ENCODE data around the gene CFAP74.
"Not testable (repeated sequence)": the region's sequence is repeated elsewhere in the genome, so short reads cannot be mapped to it uniquely, and the experiment has no call there.

CFAP74 gene

DNA sequence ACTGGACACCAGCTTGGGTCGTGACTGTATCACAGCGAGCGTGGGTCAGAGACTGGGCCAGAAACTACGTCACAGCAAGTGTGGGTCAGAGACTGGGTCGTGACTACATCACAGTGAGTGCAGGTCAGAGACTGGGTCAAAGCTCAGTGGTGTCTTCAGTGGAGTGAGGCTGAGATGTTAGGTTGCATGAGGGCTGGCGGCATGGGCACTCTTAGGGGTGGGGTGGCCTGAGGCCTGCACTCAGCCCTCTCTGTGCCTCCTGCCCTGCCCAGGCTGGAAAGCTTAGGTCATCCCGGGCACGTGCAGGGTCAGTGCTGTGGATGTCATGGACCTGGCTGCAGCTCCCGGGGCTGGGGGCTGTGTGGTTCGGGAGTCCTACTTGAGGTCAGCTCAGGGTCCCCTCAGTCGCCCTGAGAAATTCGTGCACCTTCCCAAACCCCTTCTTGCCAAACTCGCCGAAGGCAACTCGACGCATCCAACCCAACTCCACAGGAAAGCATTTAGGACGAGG lies 19.0 kb downstream of the CFAP74 start:
- no peak for DNase-seq

DNA sequence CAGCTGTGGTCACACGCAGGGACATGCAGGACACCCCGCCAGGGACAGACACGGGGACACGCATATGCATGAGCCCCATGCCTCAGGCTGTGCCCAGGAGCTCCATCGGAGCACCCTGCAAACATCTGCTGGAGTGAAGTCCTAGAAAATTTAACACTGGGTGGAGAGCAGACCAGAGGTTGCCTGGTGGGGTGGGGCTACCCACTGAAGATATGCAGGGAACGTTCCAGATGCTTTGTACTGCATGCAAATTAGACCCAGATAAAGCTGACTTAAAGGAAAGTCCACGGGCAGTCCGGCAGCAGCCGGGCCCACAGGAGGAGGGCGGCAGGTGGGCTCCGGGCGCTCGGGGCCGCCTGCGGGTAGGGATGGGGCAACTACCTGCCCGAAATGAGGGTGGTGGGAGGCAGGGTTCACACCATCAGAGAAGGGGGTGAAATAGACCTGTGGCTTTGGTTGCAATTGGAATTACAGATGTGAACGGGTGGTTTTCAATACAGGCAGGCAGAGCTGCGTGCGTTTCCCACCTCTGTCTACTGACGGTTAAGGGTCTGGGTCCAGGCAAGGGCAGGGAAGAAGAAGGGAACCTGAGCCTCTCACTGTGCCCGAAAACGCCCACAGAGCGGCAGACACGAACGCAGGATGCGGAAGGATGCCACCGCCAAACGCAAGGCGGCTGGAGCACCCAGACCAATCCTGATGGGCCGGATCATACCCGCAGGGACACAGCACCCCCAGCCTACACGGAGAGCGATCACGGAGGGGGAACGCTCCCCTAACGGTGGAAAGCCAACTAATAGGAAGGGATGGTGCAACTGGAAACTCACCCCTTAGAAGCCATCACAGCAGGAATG lies 21.0 kb downstream of the CFAP74 start:
- no peak for DNase-seq

- DNase-seq: not testable (repeated sequence)
Measured at GRCh38 chr1:1981631-1982327, 21.8 kb downstream of the CFAP74 start.

DNA sequence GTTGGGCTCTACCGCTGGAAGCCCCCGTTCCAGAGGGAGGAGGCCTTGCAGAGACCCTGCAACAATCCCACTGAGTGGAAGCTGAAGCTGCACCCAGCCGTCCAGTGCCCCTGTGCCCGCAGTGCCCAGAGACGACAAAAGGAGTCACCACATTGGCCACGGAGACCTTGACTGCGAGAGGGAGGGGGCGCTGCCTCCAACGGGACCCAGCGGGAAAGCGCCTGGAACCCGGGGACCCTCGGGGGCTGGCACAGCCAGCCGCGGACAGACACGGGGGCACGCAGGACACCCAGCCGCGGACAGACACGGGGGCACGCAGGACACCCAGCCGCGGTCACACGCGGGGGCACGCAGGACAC lies 22.5 kb downstream of the CFAP74 start:
- no peak for DNase-seq

DNA sequence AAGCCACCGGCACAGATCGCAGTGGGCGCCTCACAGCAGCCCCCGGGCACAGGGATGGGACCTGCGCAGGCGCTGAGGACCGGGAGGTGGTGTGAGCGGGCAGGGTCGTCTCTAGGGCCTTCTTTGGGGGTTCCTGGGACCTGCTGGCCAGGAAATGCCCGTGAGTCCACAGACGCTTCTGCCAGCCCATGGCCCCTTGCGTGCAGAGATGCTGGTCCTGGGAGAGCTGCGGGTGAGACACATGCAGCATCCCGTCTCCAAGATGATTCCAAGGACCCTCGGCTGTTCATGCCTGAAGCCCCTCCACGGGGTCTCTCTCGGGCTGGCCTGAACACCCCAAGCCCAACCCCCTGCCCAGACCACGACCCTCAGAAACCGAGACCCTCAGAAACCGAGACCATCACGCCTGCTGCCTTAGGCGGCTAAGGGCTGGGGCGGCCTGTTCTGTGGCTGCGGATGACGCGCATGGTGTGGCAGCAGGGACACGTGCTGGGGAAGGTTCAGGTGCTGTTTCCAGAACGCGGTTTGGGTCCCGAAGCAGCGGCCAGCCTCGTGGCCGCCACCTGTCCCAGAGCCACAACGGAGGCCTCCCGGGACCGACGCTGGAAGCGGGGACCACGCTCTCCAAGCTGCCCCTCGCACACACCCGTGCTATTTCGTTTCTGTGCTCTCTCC lies 23.0 kb downstream of the CFAP74 start:
- DNase-seq: no peak

DNA sequence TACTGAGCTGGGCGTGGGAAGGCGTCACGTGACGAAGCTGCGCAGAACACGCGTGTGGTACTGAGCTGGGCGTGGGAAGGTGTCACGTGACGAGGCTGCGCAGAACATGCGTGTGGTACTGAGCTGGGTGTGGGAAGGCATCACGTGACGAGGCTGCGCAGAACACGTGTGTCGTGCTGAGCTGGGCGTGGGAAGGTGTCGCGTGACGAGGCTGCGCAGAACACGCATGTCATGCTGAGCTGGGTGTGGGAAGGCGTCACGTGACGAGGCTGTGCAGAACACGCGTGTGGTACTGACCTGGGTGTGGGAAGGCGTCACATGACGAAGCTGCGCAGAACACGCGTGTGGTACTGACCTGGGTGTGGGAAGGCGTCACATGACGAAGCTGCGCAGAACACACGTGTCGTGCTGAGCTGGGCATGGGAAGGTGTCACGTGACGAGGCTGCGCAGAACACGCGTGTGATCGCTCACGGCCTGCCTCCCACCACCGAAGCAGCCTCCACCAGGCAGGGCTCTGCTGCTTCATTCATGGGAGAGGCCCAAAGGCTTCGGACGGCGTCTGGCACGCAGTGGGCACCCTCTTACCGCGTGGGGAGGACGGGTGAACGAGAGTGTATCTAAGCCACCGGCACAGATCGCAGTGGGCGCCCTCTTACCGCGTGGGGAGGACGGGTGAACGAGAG lies 24.0 kb downstream of the CFAP74 start:
- DNase-seq: no peak

GRCh38 chr1:1978690-1979481 lies 24.7 kb downstream of the CFAP74 start:
- not testable (repeated sequence) for DNase-seq

- no peak for DNase-seq
Measured at GRCh38 chr1:1978108-1978507, 25.5 kb downstream of the CFAP74 start.

GRCh38 chr1:1976031-1976430 lies 27.6 kb downstream of the CFAP74 start:
- no peak for DNase-seq

- DNase-seq: no peak
Measured at GRCh38 chr1:1975535-1975934, 28.1 kb downstream of the CFAP74 start.

GRCh38 chr1:1974834-1975233 lies 28.8 kb downstream of the CFAP74 start:
- no peak for DNase-seq

DNA sequence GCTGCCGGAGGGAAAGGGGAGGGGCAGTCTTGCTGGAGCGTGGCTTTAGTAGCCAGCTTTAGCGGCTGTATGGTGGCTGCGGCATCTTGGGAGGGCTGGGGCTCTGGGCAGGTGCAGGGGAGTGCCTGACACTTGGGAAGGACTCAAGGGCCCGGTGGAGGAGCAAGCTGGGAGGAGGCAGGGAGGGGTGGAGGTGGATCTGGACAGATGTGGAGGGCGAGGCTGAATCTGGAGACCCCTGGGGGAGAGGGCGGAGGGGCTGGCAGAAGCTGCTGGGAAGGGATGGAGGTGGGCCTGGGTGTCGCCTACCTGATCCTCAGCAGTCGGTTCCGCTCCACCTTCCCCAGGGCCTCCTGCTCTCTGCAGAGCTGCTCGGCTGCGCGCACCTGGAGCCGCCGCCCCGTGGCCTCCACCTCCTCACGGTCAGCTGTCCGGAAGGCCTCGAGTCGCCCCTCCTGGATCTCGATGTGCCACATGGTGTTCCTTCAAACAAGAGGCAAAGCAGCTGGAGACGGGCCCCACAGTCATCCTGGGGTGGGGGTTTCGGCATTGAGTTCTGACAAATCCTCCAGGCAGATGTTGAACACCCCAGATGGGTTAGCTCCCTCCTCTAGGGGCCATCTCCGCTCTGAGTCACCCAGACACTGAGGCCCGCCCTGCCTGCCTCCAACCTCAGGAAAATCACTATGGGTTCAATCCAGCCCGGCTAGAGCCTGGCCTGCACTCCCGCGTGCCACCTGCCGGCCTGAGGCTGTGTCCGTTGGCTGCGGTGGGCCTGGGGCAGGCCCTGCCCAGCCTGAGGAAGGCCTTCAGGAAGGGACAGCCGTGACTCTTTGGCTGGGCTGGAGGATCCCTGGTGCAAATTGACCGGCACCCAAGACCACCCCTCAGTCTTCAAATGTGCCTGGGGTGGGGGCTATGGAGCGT lies 29.6 kb downstream of the CFAP74 start:
- no peak for DNase-seq

GRCh38 chr1:1972976-1973715 lies 30.4 kb downstream of the CFAP74 start:
- DNase-seq: no peak

DNA sequence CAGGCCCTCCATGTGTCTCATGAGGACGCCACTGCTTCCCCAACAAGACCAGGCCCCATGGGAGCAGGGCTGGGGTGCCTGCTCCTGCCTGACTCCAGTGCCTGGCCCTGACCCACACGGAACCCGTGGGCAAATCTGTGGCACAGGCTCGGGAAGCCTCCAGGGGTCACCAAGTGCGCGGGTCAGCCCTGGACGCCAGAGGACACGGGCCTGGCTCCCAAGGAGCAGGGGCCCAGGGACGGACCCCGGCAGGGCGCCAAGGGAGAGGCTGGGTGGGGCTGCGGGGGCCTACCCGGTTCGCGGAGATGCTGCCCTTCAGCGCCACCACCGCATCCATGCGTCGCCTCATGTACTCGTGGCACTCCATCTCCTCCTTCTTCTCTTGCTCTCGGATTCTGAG lies 31.9 kb downstream of the CFAP74 start:
- DNase-seq: no peak

GRCh38 chr1:1971017-1971416 lies 32.6 kb downstream of the CFAP74 start:
- no peak for DNase-seq

DNA sequence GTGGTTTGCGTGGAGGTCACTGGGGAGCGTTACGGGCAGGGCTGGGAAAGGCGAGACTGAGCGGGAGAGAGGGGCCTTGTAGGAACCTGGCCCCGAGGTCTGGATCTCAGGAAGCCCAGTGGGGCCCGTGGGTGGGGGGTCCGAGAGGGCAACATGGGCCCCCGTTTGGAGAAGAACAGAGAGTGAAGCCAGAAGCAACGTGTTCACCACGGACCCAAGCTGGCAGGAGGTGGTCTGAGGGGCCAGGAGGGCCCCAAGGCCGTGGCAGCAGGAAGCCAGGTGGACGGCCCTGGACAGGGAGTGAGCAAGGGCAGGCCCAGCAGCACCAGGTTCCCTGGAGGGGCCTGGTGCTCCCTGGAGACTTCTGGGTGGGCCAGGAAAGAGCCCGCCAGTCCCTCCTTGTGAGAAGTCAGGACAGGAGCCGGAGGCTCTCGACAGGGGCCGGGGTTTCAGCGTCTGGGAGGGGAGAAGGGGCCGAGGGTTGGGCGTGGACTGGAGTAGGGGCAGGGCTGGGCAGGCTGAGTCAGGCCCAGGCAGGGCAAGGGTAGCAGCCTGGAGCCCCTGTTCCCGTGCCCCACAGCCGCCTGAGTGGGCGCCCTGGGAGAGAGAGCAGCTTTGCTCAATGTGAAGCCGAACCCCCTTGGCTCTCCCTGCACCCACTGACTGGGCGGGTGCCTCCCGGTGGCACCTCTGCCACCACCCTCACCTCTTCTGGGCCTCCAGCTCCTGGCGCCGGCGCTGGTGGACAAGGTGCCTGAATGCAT lies 33.5 kb downstream of the CFAP74 start:
- no peak for DNase-seq

DNA sequence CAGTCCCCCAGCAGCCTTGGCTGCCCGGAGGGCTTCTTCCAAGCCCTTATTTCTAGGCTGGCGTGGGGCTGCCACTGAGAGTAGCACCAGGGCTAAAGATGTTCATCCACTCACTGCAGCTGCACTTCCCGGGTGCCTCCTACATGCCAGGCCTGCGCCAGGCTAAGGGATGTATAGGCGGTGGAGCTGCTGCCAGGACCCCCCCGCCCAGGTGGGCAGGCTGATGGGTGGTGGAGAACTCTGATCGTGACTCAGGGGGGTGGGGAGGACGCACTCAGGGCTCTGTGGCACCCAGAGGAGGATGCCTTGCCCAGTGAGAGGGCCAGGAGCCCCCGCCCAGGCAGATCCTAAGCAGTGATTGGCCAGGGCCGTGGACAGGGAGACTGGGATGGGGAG lies 34.1 kb downstream of the CFAP74 start:
- DNase-seq: no peak

- DNase-seq: no peak
Measured at GRCh38 chr1:1968767-1969504, 34.6 kb downstream of the CFAP74 start.

- DNase-seq: no peak
Measured at GRCh38 chr1:1967879-1968278, 35.7 kb downstream of the CFAP74 start.
